Body of pancreas (tissue), 4 donors: ENCODE results near the gene FSD2. TPM values are rescaled to one million over a fixed set of nuclear protein-coding genes. Genes with fewer than 3 reads are reported as not detected.

Experiments
- ATAC-seq: fragments of 150-250 bp; one replicate; pipeline ENCODE4 v1.9.1; 2016
- DNase-seq, 4 donors: peaks; one replicate each; pipeline ENCODE4 v3.0.0-alpha.2; 2019
- H3K27ac ChIP-seq, 4 donors: fragments of 200-600 bp; sonication (generic); 1 replicate in 3 of 4; 2 replicates in 1 of 4; pipeline versions ENCODE4 v1.5.1 to v1.6.1; 2016 to 2019; ENCODE audit warnings: mild to moderate bottlenecking in 1 of 4, mixed read lengths in 1 of 4, moderate library complexity in 1 of 4
- H3K27me3 ChIP-seq, 2 donors: fragments of 200-600 bp; sonication (generic); one replicate each; pipeline ENCODE4 v1.6.0; 2016; ENCODE audit warnings: mild to moderate bottlenecking in 1 of 2
- H3K36me3 ChIP-seq, 2 donors: fragments of 200-600 bp; sonication (generic); replicated peaks in 1 of 2; 2 replicates each; pipeline ENCODE4 v1.5.1; 2016; ENCODE audit warnings: low read depth in 2 of 2; ENCODE audit not compliant: insufficient read depth in 1 of 2
- H3K4me1 ChIP-seq: fragments of 200-600 bp; sonication (generic); one replicate; pipeline ENCODE4 v1.6.0; 2016
- H3K4me3 ChIP-seq, 2 donors: fragments of 200-600 bp; sonication (generic); 1 replicate in 1 of 2; 2 replicates in 1 of 2; pipeline ENCODE4 v1.5.1; 2016 to 2019
- H3K9me3 ChIP-seq, 3 donors: fragments of 200-600 bp; sonication (generic); 1 replicate in 2 of 3; 2 replicates in 1 of 3; pipeline ENCODE4 v1.5.1; 2016
- CTCF ChIP-seq, 7 experiments: fragments of 450-650 bp in 4 of 7; fragments of 200-600 bp in 3 of 7; sonication (generic) in 3 of 7; IDR thresholded peaks; one replicate each; pipeline ENCODE4 v1.5.1; 2016 to 2019; ENCODE audit warnings: antibody characterized with exemption in 7 of 7
- POLR2A ChIP-seq, 3 donors: fragments of 450-650 bp; IDR thresholded peaks; one replicate each; pipeline ENCODE4 v1.6.1; 2016; ENCODE audit warnings: antibody characterized with exemption in 3 of 3, mild to moderate bottlenecking in 2 of 3
- WGBS, 2 donors: methylation state at CpG; one replicate each; pipeline ENCODE4 v1.1.5; 2017; 5-methylcytosine and 5-hydroxymethylcytosine counted together
- intact Hi-C: fragments of 100-400 bp; cut with DNase I; formaldehyde crosslinking; loops from one replicate; pipeline ENCODE4 v1.15.1; 2023
- total RNA-seq, 2 donors: library from RNA; depleted of rRNA; stranded (reverse); fragments of >200 nt; gene quantifications; one replicate each; pipeline ENCODE4 v1.1.0, GENCODE V29; 2016

The FSD2 gene
- total RNA-seq, 2 donors from 2014 or later, result 0.26 TPM; not detected in 1

- Histone ChIP-seq H3K27ac (no peak overlapping the region), H3K4me3 (no peak overlapping the region), H3K36me3 (no peaks in the 10 kb centered on the region), H3K27me3 (no peaks in the 10 kb centered on the region), H3K4me1 (no peaks in the 10 kb centered on the region), H3K9me3 (no peaks in the 10 kb centered on the region)
- intact Hi-C loops, result no loop called here
- ATAC-seq (no peak), DNase-seq (no peak)
- TF ChIP-seq CTCF (IDR thresholded peaks at IDR 0.05) (no peak), POLR2A (IDR thresholded peaks at IDR 0.05) (no peak)
- 88 to 91% methylated on average over 9 of the region's 9 CpGs for WGBS, 2 donors
Observed at GRCh38 chr15:82764740-82765139, 41.1 kb downstream of the FSD2 start.

- H3K27me3 ChIP-seq, result no peaks in the 10 kb centered on the region
- no peaks in the 10 kb centered on the region for H3K36me3 ChIP-seq
- no peak for ATAC-seq
- no peak for TF ChIP-seq POLR2A (IDR thresholded peaks at IDR 0.05)
- no peak overlapping the region for H3K27ac ChIP-seq
- 78 to 90% methylated on average over 4 of the region's 4 CpGs for WGBS, 2 donors
- no peak overlapping the region for H3K4me3 ChIP-seq
- no peaks in the 10 kb centered on the region for H3K9me3 ChIP-seq
- intact Hi-C loops, result no loop called here
- no peak for DNase-seq
- H3K4me1 ChIP-seq, result no peaks in the 10 kb centered on the region
Observed at GRCh38 chr15:82764117-82764490, 41.8 kb downstream of the FSD2 start.

GRCh38 chr15:82763361-82764116, 42.3 kb downstream of the FSD2 start:
- ATAC-seq, result no peak
- WGBS, 2 donors, result 89 to 91% methylated on average over 7 of the region's 7 CpGs
- intact Hi-C loops, result no loop called here

GRCh38 chr15:82751308-82751707, 54.6 kb downstream of the FSD2 start:
- H3K9me3 ChIP-seq, result no peaks in the 10 kb centered on the region
- no peak for DNase-seq
- no peak for ATAC-seq
- H3K4me1 ChIP-seq, result peaks cover 21% of the 10 kb centered on the region
- TF ChIP-seq POLR2A (IDR thresholded peaks at IDR 0.05), result no peak
- TF ChIP-seq CTCF (IDR thresholded peaks at IDR 0.05), result no peak
- peak overlapping the region; percentile 42 to 68 for H3K4me3 ChIP-seq
- intact Hi-C loops, result no loop called here
- H3K36me3 ChIP-seq, result peaks cover 0 to 13% of the 10 kb centered on the region in 2 donors
- WGBS, 2 donors, result 25 to 52% methylated on average over 4 of the region's 4 CpGs
- H3K27me3 ChIP-seq, result no peaks in the 10 kb centered on the region
- H3K27ac ChIP-seq, result peak overlapping the region in 1 of 4 donors; percentile 86

More at GRCh38 chr15:82763361-82764116, 42.3 kb downstream of the FSD2 start:
- H3K4me1 ChIP-seq, result no peaks in the 10 kb centered on the region
- no peak overlapping the region for H3K27ac ChIP-seq
- TF ChIP-seq POLR2A (IDR thresholded peaks at IDR 0.05), result no peak
- no peak for TF ChIP-seq CTCF (IDR thresholded peaks at IDR 0.05)
- no peaks in the 10 kb centered on the region for H3K9me3 ChIP-seq
- no peaks in the 10 kb centered on the region for H3K27me3 ChIP-seq
- H3K4me3 ChIP-seq, result no peak overlapping the region
- DNase-seq, result no peak
- H3K36me3 ChIP-seq, result peaks cover 0 to 2% of the 10 kb centered on the region in 2 donors

- WGBS, 2 donors, result 0% methylated on average over 8 of the region's 8 CpGs
- TF ChIP-seq CTCF (IDR thresholded peaks at IDR 0.05), result no peak
- Histone ChIP-seq H3K4me1 (peaks cover 21% of the 10 kb centered on the region), H3K4me3 (peak overlapping the region; percentile 42 to 68), H3K27me3 (no peaks in the 10 kb centered on the region), H3K36me3 (peaks cover 0 to 10% of the 10 kb centered on the region in 2 donors), H3K27ac (peak overlapping the region in 3 of 4 donors; percentile 82 to 94 (median 86)), H3K9me3 (no peaks in the 10 kb centered on the region)
- intact Hi-C loops, result no loop called here
- DNase-seq, result peak in 2 of 4 donors; percentile 12 to 20
- ATAC-seq, result peak; percentile 25
Observed at GRCh38 chr15:82750831-82751180, 55.1 kb downstream of the FSD2 start.
